Stomach (tissue), 9 donors: Measurements from ENCODE around the gene CPT1B. TPM values are rescaled to one million over a fixed set of nuclear protein-coding genes. Genes with fewer than 3 reads are reported as not detected.

Experiments
- DNase-seq, 2 donors: peaks; one replicate each; pipeline versions ENCODE4 v3.0.0 to v3.0.0-alpha.2; 2013 to 2019
- H3K27ac ChIP-seq, 5 donors: fragments of 200-600 bp in 4 of 5; sonication (generic) in 4 of 5; one replicate each; pipeline ENCODE4 v1.5.1; 2013 to 2019; ENCODE audit warnings: mild to moderate bottlenecking in 1 of 5, moderate library complexity in 1 of 5
- H3K27me3 ChIP-seq, 3 donors: fragments of 200-600 bp; sonication (generic); one replicate each; pipeline ENCODE4 v1.5.1; 2017 to 2019; ENCODE audit warnings: mixed run types in 1 of 3
- H3K36me3 ChIP-seq, 4 donors: fragments of 200-600 bp; sonication (generic); 1 replicate in 3 of 4; 2 replicates in 1 of 4; pipeline ENCODE4 v1.5.1; 2016 to 2019
- H3K4me1 ChIP-seq, 4 donors: fragments of 200-600 bp; sonication (generic); one replicate each; pipeline ENCODE4 v1.5.1; 2016 to 2019
- H3K4me3 ChIP-seq, 4 donors: fragments of 200-600 bp; sonication (generic) in 3 of 4; one replicate each; pipeline ENCODE4 v1.5.1; 2016 to 2019; ENCODE audit warnings: mild to moderate bottlenecking in 1 of 4
- H3K9me3 ChIP-seq, 4 donors: fragments of 200-600 bp; sonication (generic); one replicate each; pipeline ENCODE4 v1.5.1; 2016 to 2019
- CTCF ChIP-seq, 7 experiments: fragments of 450-650 bp in 4 of 7; fragments of 200-600 bp in 3 of 7; sonication (generic) in 3 of 7; IDR thresholded peaks; one replicate each; pipeline ENCODE4 v1.5.1; 2016 to 2019; ENCODE audit warnings: antibody characterized with exemption in 7 of 7, control low read depth in 2 of 7, mild to moderate bottlenecking in 1 of 7
- EP300 ChIP-seq: sonication (generic); formaldehyde crosslinking; IDR thresholded peaks from one replicate; pipeline ENCODE4 v1.6.1; 2017; ENCODE audit warnings: antibody characterized with exemption
- POLR2A ChIP-seq, 4 donors: fragments of 450-650 bp; IDR thresholded peaks; one replicate each; pipeline ENCODE4 v1.6.1; 2016; ENCODE audit warnings: antibody characterized with exemption in 4 of 4, control low read depth in 2 of 4, mild to moderate bottlenecking in 1 of 4, moderate library complexity in 1 of 4
- POLR2AphosphoS5 ChIP-seq, 3 donors: sonication (generic); formaldehyde crosslinking; IDR thresholded peaks; one replicate each; pipeline ENCODE4 v1.6.1; 2016; ENCODE audit warnings: antibody characterized with exemption in 3 of 3
- WGBS, 5 donors: extraction: QIAGEN DNeasy Blood & Tissue Kit in 3 of 5; methylation state at CpG; one replicate each; pipeline versions ENCODE4 v1.1.5 to v1.1.7; 2013 to 2018; 5-methylcytosine and 5-hydroxymethylcytosine counted together
- intact Hi-C: fragments of 100-400 bp; cut with DNase I; formaldehyde crosslinking; loops from one replicate; pipeline ENCODE4 v1.15.1; 2023; ENCODE audit warnings: low total_unique reads
- polyA plus RNA-seq, 3 donors: library from polyadenylated mRNA; stranded (reverse); fragments of 200-250 nt; gene quantifications; one replicate each; pipeline ENCODE4 v1.2.3, GENCODE V29; 2013
- total RNA-seq, 5 donors: library from RNA; depleted of rRNA; stranded (reverse); fragments of >200 nt; gene quantifications; one replicate each; pipeline versions ENCODE4 v1.1.0 to v1.2.3, GENCODE V29; 2014 to 2016
- donor health status: healthy with polysubstance abuse.
- donor health status: Bipolar disorder and iron deficiency.
- donor health status: healthy.

The CPT1B gene
- total and polyA plus RNA-seq, 8 donors = 6.6 to 164 (median 21.0) TPM

- DNase-seq = peak in 1 of 2 donors; percentile 89
- no peak overlapping the region for H3K4me3 ChIP-seq
- H3K4me1 ChIP-seq = peaks cover 5 to 39% (median 15%) of the 10 kb centered on the region in 4 donors
- H3K36me3 ChIP-seq = peaks cover 3 to 50% (median 29%) of the 10 kb centered on the region in 4 donors
- H3K27ac ChIP-seq = peak overlapping the region; percentile 25 to 78 (median 70)
- TF ChIP-seq POLR2A (IDR thresholded peaks at IDR 0.05) (no peak), POLR2AphosphoS5 (IDR thresholded peaks at IDR 0.05) (no peak), EP300 (no peak), CTCF (IDR thresholded peaks at IDR 0.05) (no peak)
- 62 to 74% (median 68%) methylated on average over 20 to 26 of the region's 26 CpGs for WGBS, 5 donors
- H3K9me3 ChIP-seq = no peaks in the 10 kb centered on the region
- intact Hi-C loops = no loop called here
- H3K27me3 ChIP-seq = no peaks in the 10 kb centered on the region
These were observed 6.7 kb downstream of the CPT1B start for GRCh38 chr22:50571264-50572175.

- H3K36me3 ChIP-seq = peaks cover 3 to 50% (median 29%) of the 10 kb centered on the region in 4 donors
- 90 to 94% (median 92%) methylated on average over 12 of the region's 12 CpGs for WGBS, 5 donors
- no peaks in the 10 kb centered on the region for H3K27me3 ChIP-seq
- DNase-seq = no peak
- intact Hi-C loops = no loop called here
- TF ChIP-seq CTCF (IDR thresholded peaks at IDR 0.05) = no peak
- TF ChIP-seq EP300 = no peak
- no peak for TF ChIP-seq POLR2AphosphoS5 (IDR thresholded peaks at IDR 0.05)
- TF ChIP-seq POLR2A (IDR thresholded peaks at IDR 0.05) = no peak
- no peak overlapping the region for H3K4me3 ChIP-seq
- H3K27ac ChIP-seq = peak overlapping the region; percentile 66 to 79 (median 76)
- no peaks in the 10 kb centered on the region for H3K9me3 ChIP-seq
- H3K4me1 ChIP-seq = peaks cover 5 to 39% (median 15%) of the 10 kb centered on the region in 4 donors
These were observed 7.4 kb downstream of the CPT1B start for GRCh38 chr22:50570861-50571260.

GRCh38 chr22:50569896-50570535 lies 8.2 kb downstream of the CPT1B start:
- Histone ChIP-seq H3K27me3 (no peaks in the 10 kb centered on the region), H3K27ac (peak overlapping the region; percentile 66 to 79 (median 76)), H3K9me3 (no peaks in the 10 kb centered on the region), H3K4me1 (peaks cover 5 to 39% (median 15%) of the 10 kb centered on the region in 4 donors), H3K36me3 (peaks cover 3 to 50% (median 29%) of the 10 kb centered on the region in 4 donors), H3K4me3 (no peak overlapping the region)
- WGBS, 5 donors = 86 to 92% (median 89%) methylated on average over 10 to 13 of the region's 13 CpGs
- DNase-seq = no peak
- intact Hi-C loops = no loop called here
- no peak for TF ChIP-seq EP300
- no peak for TF ChIP-seq CTCF (IDR thresholded peaks at IDR 0.05)
- TF ChIP-seq POLR2AphosphoS5 (IDR thresholded peaks at IDR 0.05) = no peak
- no peak for TF ChIP-seq POLR2A (IDR thresholded peaks at IDR 0.05)

GRCh38 chr22:50569041-50569459 lies 9.2 kb downstream of the CPT1B start:
- TF ChIP-seq POLR2AphosphoS5 (IDR thresholded peaks at IDR 0.05) = peak in 1 of 3 donors; percentile 33
- TF ChIP-seq POLR2A (IDR thresholded peaks at IDR 0.05) = no peak
- Histone ChIP-seq H3K4me1 (peaks cover 5 to 43% (median 20%) of the 10 kb centered on the region in 4 donors), H3K27me3 (no peaks in the 10 kb centered on the region), H3K27ac (peak overlapping the region; percentile 66 to 79 (median 76)), H3K4me3 (no peak overlapping the region), H3K9me3 (no peaks in the 10 kb centered on the region), H3K36me3 (peaks cover 3 to 44% (median 28%) of the 10 kb centered on the region in 4 donors)
- DNase-seq = peak; percentile 74 to 82
- WGBS, 5 donors = 36 to 55% (median 44%) methylated on average over 8 of the region's 8 CpGs
- intact Hi-C loops = no loop called here
